Measurements from ENCODE around the gene TICAM1. TPM values are rescaled to one million over a fixed set of nuclear protein-coding genes. Genes with fewer than 3 reads are reported as not detected.

The TICAM1 gene
- total RNA-seq, 1 donor from 2014 or later = 24.4 TPM

DNA sequence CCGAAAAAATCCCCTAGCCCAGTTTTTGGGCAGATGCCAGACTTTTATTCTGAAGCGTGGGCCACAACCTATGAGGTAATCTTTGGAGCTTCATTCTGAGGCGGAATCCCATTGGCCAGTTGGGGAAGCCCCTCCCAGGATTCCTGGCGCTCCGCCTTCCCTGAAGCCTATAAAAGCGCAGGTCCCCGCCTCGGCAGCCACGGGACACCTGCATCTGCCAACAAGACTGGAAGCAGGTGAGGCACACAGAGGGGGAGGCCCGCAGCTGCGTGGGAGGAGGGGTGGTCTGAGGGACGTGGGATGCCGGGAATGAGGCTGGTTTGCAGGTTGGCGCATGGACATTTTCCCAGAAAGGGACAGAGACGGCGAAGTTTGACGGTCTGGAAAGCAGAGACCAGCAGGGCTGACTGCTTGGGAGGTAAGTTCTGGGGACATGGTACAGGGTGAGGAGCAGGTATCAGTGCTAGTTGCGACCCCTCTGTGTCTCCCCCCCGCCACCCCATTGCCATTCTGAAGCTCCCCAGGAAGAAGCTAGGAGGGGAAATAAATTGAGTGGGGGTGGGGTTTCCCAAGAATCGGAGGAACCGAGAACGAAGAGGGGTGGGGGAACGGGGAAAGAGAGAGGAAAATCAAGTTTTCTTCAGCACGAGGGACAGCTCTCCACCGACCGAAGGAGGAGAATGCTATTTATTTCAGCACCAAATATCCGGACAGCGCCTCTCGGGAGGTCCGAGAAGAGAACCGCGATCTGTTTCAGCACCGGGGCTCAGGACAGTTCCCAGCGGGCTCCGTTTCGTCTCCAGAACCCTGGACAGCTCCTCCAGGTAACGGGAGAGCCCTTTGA, 62.4 kb downstream of the TICAM1 start:
- ATAC-seq = peak; percentile 86

Other genes starting within 250 kb of the TICAM1 start
- gene TNFAIP8L1, start 192.2 kb downstream of the TICAM1 start, total RNA-seq = 8.1 TPM
- 42.0 TPM for gene MYDGF, start 161.4 kb downstream of the TICAM1 start, total RNA-seq
- 28.0 TPM for gene DPP9, start 107.9 kb downstream of the TICAM1 start, total RNA-seq
- 9.3 TPM for gene FEM1A, start 40.0 kb downstream of the TICAM1 start, total RNA-seq
- 152 TPM for gene PLIN3, start 36.0 kb upstream of the TICAM1 start, total RNA-seq
- not detected for gene ARRDC5, start 71.2 kb upstream of the TICAM1 start, total RNA-seq
- gene UHRF1, start 77.8 kb upstream of the TICAM1 start, total RNA-seq = 13.5 TPM
- 22.4 TPM for gene KDM4B, start 137.4 kb upstream of the TICAM1 start, total RNA-seq